Upper lobe of left lung (tissue), 6 donors: Measurements from ENCODE around the gene KRT1. TPM values are rescaled to one million over a fixed set of nuclear protein-coding genes. Genes with fewer than 3 reads are reported as not detected.
A peak's percentile ranks its signal among the peaks of the same experiment; 100 is the strongest.

ENCODE experiments used
- ATAC-seq, 2 donors: fragments of 200-7000 bp; cut with Tn5 transposase; one replicate each; pipeline ENCODE4 v1.9.1; 2022; ENCODE audit warnings: mild to moderate bottlenecking in 2 of 2, moderate library complexity in 2 of 2; ENCODE audit not compliant: low FRiP score in 2 of 2
- DNase-seq, 2 donors: peaks; one replicate each; pipeline ENCODE4 v3.0.0-alpha.2; 2019 to 2020
- H3K27ac ChIP-seq, 4 donors: fragments of 200-600 bp; sonication (generic); one replicate each; pipeline ENCODE4 v1.5.1; 2016 to 2019
- H3K27me3 ChIP-seq, 4 donors: fragments of 200-600 bp; sonication (generic); one replicate each; pipeline ENCODE4 v1.5.1; 2017 to 2019
- H3K36me3 ChIP-seq, 4 donors: fragments of 200-600 bp; sonication (generic); one replicate each; pipeline ENCODE4 v1.5.1; 2016 to 2019
- H3K4me1 ChIP-seq, 4 donors: fragments of 200-600 bp; sonication (generic); one replicate each; pipeline ENCODE4 v1.5.1; 2018 to 2019
- H3K4me3 ChIP-seq, 4 donors: fragments of 200-600 bp; sonication (generic); one replicate each; pipeline ENCODE4 v1.5.1; 2017 to 2019; ENCODE audit warnings: mild to moderate bottlenecking in 2 of 4, moderate library complexity in 1 of 4
- H3K9me3 ChIP-seq, 4 donors: fragments of 200-600 bp; sonication (generic); one replicate each; pipeline ENCODE4 v1.5.1; 2018 to 2019
- EP300 ChIP-seq, 4 donors: sonication (generic); formaldehyde crosslinking; IDR thresholded peaks; one replicate each; pipeline ENCODE4 v1.5.1; 2017; ENCODE audit warnings: antibody characterized with exemption in 4 of 4, control low read depth in 2 of 4
- POLR2A ChIP-seq, 4 donors: fragments of 450-650 bp; IDR thresholded peaks; one replicate each; pipeline ENCODE4 v1.5.1; 2016 to 2017; ENCODE audit warnings: antibody characterized with exemption in 4 of 4, mild to moderate bottlenecking in 2 of 4
- POLR2AphosphoS5 ChIP-seq, 2 donors: sonication (generic); formaldehyde crosslinking; IDR thresholded peaks; one replicate each; pipeline ENCODE4 v1.5.1; 2017; ENCODE audit warnings: antibody characterized with exemption in 2 of 2
- WGBS, 2 donors: methylation state at CpG; one replicate each; pipeline ENCODE4 v1.1.5; 2017 to 2018; 5-methylcytosine and 5-hydroxymethylcytosine counted together
- total RNA-seq, 6 donors: library from RNA; depleted of rRNA in 4 of 6; stranded (reverse); fragments of >200 nt in 4 of 6; gene quantifications; one replicate each; pipeline versions ENCODE4 v1.1.0 to v1.2.1, GENCODE V29; 2016 to 2021
- TF ChIP-seq, protein P1 (sequence below), 6 experiments: fragments of 450-650 bp in 4 of 6; fragments of 200-600 bp in 2 of 6; sonication (generic) in 2 of 6; IDR thresholded peaks; one replicate each; pipeline ENCODE4 v1.5.1; 2016 to 2019; ENCODE audit warnings: antibody characterized with exemption in 6 of 6
- donor health status: DM: no; HTN: no; CAD: no; lungs with moderate emphysema.
- donor health status: DM: no; HTN: yes; CAD: no; lungs with severe emphysema.

KRT1 gene
- total RNA-seq, 6 donors from 2014 or later, result 0.37 to 2.4 TPM; not detected in 4

GRCh38 chr12:52696588-52696987 lies 16.4 kb upstream of the KRT1 start:
- no peaks in the 10 kb centered on the region for H3K9me3 ChIP-seq

DNA sequence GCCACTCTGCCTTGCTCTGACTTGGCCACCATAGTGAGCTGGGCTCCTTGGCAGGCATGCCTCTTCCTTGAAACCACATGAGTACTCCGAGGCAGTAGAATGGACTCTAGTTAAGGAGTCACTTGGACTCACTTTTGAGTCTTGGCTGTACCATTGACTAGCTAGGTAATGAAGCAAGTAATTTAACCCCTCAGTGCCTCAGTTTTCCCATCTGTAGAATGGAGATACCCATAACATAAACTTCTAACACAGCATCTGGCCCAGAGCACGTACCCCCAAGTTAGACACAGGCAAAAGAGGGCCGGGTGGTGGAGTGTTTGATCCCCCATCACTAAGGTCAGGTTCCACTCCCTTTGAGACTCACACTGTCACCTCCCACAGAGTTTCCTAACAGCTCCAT lies 14.8 kb upstream of the KRT1 start:
- H3K27ac ChIP-seq, result no peak overlapping the region
- no peak overlapping the region for H3K4me3 ChIP-seq
- peaks cover 5 to 13% (median 8%) of the 10 kb centered on the region in 4 donors for H3K4me1 ChIP-seq
- H3K27me3 ChIP-seq, result peaks cover 0 to 10% (median 4%) of the 10 kb centered on the region in 4 donors
- 71 to 74% methylated on average over 3 of the region's 3 CpGs for WGBS, 2 donors
- ATAC-seq (no peak), DNase-seq (no peak)
- no peaks in the 10 kb centered on the region for H3K9me3 ChIP-seq
- H3K36me3 ChIP-seq, result no peaks in the 10 kb centered on the region
- TF ChIP-seq POLR2A (IDR thresholded peaks at IDR 0.05), result no peak
- no peak for TF ChIP-seq POLR2AphosphoS5 (IDR thresholded peaks at IDR 0.05)
- TF ChIP-seq EP300 (IDR thresholded peaks at IDR 0.05), result no peak
- TF ChIP-seq, protein P1, sequence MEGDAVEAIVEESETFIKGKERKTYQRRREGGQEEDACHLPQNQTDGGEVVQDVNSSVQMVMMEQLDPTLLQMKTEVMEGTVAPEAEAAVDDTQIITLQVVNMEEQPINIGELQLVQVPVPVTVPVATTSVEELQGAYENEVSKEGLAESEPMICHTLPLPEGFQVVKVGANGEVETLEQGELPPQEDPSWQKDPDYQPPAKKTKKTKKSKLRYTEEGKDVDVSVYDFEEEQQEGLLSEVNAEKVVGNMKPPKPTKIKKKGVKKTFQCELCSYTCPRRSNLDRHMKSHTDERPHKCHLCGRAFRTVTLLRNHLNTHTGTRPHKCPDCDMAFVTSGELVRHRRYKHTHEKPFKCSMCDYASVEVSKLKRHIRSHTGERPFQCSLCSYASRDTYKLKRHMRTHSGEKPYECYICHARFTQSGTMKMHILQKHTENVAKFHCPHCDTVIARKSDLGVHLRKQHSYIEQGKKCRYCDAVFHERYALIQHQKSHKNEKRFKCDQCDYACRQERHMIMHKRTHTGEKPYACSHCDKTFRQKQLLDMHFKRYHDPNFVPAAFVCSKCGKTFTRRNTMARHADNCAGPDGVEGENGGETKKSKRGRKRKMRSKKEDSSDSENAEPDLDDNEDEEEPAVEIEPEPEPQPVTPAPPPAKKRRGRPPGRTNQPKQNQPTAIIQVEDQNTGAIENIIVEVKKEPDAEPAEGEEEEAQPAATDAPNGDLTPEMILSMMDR (IDR thresholded peaks at IDR 0.05), result no peak

More at GRCh38 chr12:52696588-52696987, 16.4 kb upstream of the KRT1 start:
- Histone ChIP-seq H3K27ac (no peak overlapping the region), H3K4me1 (peaks cover 0 to under 1% (median 0%) of the 10 kb centered on the region in 4 donors), H3K27me3 (no peaks in the 10 kb centered on the region), H3K4me3 (no peak overlapping the region), H3K36me3 (no peaks in the 10 kb centered on the region)
- TF ChIP-seq POLR2AphosphoS5 (IDR thresholded peaks at IDR 0.05), result no peak
- no peak for TF ChIP-seq EP300 (IDR thresholded peaks at IDR 0.05)
- TF ChIP-seq, protein P1 (IDR thresholded peaks at IDR 0.05), result no peak
- TF ChIP-seq POLR2A (IDR thresholded peaks at IDR 0.05), result no peak
- WGBS, 2 donors, result 61 to 72% methylated on average over 3 of the region's 3 CpGs
- DNase-seq (no peak), ATAC-seq (no peak)

DNA sequence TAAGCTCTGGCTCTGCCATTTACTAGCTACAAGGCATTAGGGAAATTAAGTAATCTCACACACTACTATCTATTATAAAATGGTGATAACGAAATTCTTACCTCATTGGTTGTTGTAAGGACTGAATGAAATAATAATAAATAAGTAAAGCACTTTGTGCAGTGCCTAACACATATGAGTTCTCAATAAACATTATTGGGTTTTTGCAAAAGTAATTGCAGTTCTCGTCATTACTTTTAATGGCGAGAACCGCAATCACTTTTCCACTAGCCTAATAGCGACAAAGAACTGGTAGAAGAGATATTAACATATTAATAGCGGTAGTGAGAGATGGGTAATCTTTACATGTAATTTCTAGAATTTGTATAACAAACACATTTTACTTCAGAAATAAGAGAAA lies 13.9 kb upstream of the KRT1 start:
- DNase-seq, result no peak
- Histone ChIP-seq H3K4me1 (peaks cover 5 to 13% (median 8%) of the 10 kb centered on the region in 4 donors), H3K36me3 (no peaks in the 10 kb centered on the region), H3K27ac (no peak overlapping the region), H3K27me3 (peaks cover 0 to 11% (median 5%) of the 10 kb centered on the region in 4 donors), H3K9me3 (no peaks in the 10 kb centered on the region), H3K4me3 (no peak overlapping the region)
- no peak for ATAC-seq
- WGBS, 2 donors, result 91 to 93% methylated on average over 6 of the region's 6 CpGs
- TF ChIP-seq POLR2AphosphoS5 (IDR thresholded peaks at IDR 0.05) (no peak), POLR2A (IDR thresholded peaks at IDR 0.05) (no peak), EP300 (IDR thresholded peaks at IDR 0.05) (no peak)
- TF ChIP-seq, protein P1 (IDR thresholded peaks at IDR 0.05), result no peak

DNA sequence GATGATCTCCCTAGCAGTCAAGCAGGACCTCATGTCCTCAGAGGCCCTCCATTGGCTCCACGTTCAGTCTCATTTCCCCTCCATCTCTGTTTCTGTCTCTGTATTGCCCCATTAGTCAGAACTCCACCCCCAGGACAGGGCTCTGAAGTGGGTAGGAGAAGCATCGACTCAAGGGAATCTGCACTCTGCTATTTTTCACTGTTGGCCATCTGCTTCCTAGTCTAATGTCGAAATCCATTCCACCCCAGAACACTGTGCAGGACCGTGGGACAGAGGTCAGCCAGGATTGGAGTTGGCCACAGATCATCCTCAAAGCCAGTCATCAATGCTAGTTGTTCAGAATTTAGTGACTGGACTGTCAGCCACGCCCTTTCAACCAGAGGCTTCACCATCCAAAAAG lies 13.1 kb upstream of the KRT1 start:
- H3K4me3 ChIP-seq, result no peak overlapping the region
- no peak overlapping the region for H3K27ac ChIP-seq
- peaks cover 0 to 11% (median 5%) of the 10 kb centered on the region in 4 donors for H3K27me3 ChIP-seq
- ATAC-seq (no peak), DNase-seq (no peak)
- H3K4me1 ChIP-seq, result peaks cover 5 to 13% (median 8%) of the 10 kb centered on the region in 4 donors
- TF ChIP-seq POLR2AphosphoS5 (IDR thresholded peaks at IDR 0.05) (no peak), EP300 (IDR thresholded peaks at IDR 0.05) (no peak), POLR2A (IDR thresholded peaks at IDR 0.05) (no peak)
- TF ChIP-seq, protein P1 (IDR thresholded peaks at IDR 0.05), result no peak
- WGBS, 2 donors, result 73 to 81% methylated on average over 5 of the region's 5 CpGs
- no peaks in the 10 kb centered on the region for H3K36me3 ChIP-seq
- no peaks in the 10 kb centered on the region for H3K9me3 ChIP-seq

GRCh38 chr12:52692254-52692653 lies 12.0 kb upstream of the KRT1 start:
- no peak overlapping the region for H3K4me3 ChIP-seq
- TF ChIP-seq, protein P1 (IDR thresholded peaks at IDR 0.05), result no peak
- TF ChIP-seq POLR2A (IDR thresholded peaks at IDR 0.05) (no peak), POLR2AphosphoS5 (IDR thresholded peaks at IDR 0.05) (no peak), EP300 (IDR thresholded peaks at IDR 0.05) (no peak)
- H3K27ac ChIP-seq, result no peak overlapping the region
- H3K27me3 ChIP-seq, result peaks cover 0 to 11% (median 5%) of the 10 kb centered on the region in 4 donors
- ATAC-seq (no peak), DNase-seq (peak in 1 of 2 donors; percentile 42)
- H3K4me1 ChIP-seq, result peaks cover 5 to 13% (median 8%) of the 10 kb centered on the region in 4 donors
- no peaks in the 10 kb centered on the region for H3K9me3 ChIP-seq
- 73 to 74% methylated on average over 7 to 8 of the region's 8 CpGs for WGBS, 2 donors
- no peaks in the 10 kb centered on the region for H3K36me3 ChIP-seq
